Measurements from ENCODE around the gene ITIH1.

DNA sequence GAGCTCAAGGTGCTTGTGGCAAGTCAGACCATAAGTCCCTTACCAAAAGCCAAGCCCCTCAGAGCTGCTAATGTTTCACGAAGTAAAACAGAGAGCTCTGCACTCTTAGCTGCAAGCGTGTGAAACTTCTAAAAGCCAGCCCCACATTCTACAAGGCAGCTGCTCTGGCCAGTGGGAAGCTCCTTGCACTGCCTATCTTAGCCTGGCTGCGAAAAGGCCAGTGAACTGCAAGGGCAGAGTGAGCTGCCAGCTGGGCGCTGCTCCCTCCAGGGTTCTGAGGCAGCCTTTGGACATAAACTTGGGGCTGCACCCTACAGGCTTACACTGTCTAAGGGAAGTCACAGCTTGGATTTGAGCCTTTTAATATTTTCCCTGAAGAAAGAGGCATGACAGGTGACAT lies 59.6 kb downstream of the ITIH1 start:
- TF ChIP-seq POLR2A (IDR thresholded peaks at IDR 0.05), result no peak
- TF ChIP-seq, protein P1, sequence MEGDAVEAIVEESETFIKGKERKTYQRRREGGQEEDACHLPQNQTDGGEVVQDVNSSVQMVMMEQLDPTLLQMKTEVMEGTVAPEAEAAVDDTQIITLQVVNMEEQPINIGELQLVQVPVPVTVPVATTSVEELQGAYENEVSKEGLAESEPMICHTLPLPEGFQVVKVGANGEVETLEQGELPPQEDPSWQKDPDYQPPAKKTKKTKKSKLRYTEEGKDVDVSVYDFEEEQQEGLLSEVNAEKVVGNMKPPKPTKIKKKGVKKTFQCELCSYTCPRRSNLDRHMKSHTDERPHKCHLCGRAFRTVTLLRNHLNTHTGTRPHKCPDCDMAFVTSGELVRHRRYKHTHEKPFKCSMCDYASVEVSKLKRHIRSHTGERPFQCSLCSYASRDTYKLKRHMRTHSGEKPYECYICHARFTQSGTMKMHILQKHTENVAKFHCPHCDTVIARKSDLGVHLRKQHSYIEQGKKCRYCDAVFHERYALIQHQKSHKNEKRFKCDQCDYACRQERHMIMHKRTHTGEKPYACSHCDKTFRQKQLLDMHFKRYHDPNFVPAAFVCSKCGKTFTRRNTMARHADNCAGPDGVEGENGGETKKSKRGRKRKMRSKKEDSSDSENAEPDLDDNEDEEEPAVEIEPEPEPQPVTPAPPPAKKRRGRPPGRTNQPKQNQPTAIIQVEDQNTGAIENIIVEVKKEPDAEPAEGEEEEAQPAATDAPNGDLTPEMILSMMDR (IDR thresholded peaks at IDR 0.05), result no peak
